Measurements from ENCODE around the gene BMERB1. TPM values are rescaled to one million over a fixed set of nuclear protein-coding genes. Genes with fewer than 3 reads are reported as not detected.

The BMERB1 gene
- total and polyA plus RNA-seq, 9 of the 15 experiments (the other 6 are each of a cell fraction or from before 2014, with no cell fraction given), result 0.29 to 2.9 (median 0.94) TPM

DNA sequence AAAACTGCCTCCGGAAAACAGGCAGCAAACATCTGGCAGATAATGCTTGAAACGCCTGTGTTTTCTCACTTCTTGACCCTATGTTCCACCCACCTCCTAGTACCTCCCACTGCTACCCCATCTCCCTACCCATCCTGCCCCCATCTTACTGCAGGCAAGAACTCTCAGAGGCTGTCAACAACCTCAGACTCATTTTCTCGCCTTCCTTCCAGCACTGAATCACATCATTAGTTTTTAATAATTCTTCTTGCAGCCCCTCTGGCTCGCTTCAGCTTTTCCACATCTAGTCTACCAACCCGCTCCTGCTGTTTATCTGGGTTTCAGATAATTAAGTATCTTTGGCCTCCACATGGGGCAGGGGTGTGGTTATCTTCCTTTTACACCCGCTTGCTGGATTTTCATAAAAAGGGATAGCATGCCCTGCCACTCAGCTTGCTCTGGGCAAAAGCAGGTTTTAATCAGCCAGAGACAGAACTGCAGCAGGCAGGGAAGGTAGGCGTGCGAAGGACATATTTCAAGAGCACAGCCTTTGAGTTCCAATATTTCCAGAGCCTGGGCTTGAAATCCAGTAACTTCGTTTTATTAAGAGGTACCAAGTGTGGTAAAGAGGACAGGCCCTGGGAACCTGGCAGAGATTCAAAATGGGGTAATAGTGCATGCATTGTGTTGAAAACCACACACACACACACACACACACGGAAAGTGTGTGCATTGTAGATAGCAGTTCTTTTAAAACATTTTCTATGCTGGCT is 87.5 kb downstream of the BMERB1 start (continued):
- TF ChIP-seq, protein P1, sequence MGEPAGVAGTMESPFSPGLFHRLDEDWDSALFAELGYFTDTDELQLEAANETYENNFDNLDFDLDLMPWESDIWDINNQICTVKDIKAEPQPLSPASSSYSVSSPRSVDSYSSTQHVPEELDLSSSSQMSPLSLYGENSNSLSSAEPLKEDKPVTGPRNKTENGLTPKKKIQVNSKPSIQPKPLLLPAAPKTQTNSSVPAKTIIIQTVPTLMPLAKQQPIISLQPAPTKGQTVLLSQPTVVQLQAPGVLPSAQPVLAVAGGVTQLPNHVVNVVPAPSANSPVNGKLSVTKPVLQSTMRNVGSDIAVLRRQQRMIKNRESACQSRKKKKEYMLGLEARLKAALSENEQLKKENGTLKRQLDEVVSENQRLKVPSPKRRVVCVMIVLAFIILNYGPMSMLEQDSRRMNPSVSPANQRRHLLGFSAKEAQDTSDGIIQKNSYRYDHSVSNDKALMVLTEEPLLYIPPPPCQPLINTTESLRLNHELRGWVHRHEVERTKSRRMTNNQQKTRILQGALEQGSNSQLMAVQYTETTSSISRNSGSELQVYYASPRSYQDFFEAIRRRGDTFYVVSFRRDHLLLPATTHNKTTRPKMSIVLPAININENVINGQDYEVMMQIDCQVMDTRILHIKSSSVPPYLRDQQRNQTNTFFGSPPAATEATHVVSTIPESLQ (CRISPR knock-in tag; IDR thresholded peaks at IDR 0.05), result no peak
- TF ChIP-seq TOE1 (IDR thresholded peaks at IDR 0.05; ENCODE audit: borderline replicate concordance), result no peak
- no peak for TF ChIP-seq TOE1 (CRISPR knock-in tag; IDR thresholded peaks at IDR 0.05; ENCODE audit: borderline replicate concordance, low read depth)
- TF ChIP-seq ARID2 (IDR thresholded peaks at IDR 0.05), result no peak

DNA sequence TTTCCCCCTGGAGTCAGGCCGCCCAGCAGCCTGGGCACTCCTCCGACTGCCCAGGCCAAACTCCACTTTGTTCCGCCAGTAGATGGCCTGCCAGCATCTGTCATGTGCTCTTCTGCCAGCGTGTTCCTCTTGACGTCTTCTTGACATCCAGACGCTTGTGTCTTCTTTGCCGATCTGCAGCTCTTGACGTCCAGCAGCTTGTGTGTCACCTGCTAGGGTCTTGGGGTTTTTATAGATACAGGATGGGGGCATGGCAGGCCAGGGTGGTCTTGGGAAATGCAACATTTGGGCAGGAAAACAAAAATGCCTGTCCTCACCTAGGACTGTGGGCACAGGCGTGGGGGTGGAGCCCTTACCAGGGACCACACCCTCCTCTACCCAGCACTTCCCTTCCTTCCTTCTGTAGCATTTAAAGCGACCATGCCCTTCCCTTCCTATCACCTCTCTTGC is 88.7 kb downstream of the BMERB1 start:
- peak overlapping the region; percentile 89 for H3K4me2 ChIP-seq (ENCODE audit: insufficient read depth, low read length)
- H3K9ac ChIP-seq (ENCODE audit: insufficient read depth in 1 of 2, low read depth in 2 of 2, low read length in 2 of 2), result peak overlapping the region; percentile 29 to 72; a peak in 2 of 4 replicates
- in situ Hi-C loops (cut with MboI) (no loop called here), intact Hi-C loops (cut with micrococcal nuclease) (no loop called here)
- POLR2A ChIA-PET, result interaction anchor here (0.6 to 2.8 kb wide), 3 partner anchors 12 to 55 kb away, joined by 4 to 12 read pairs (median 4); no protein-coding TSS in a partner anchor
- ATAC-seq, result no peak
- WGBS (ENCODE audit: insufficient coverage, low coverage, missing lambda C conversion rate), result 67% methylated on average over 10 of the region's 10 CpGs
- peaks cover 40 to 59% of the 10 kb centered on the region in 2 experiments for H3K4me1 ChIP-seq (replicated peaks in 1 of 2; ENCODE audit: control insufficient read depth in 2 of 2, insufficient read depth in 2 of 2, low read length in 2 of 2)
- H2AFZ ChIP-seq (ENCODE audit: low read depth, low read length), result peak overlapping the region; percentile 83
- no peaks in the 10 kb centered on the region for H3K27me3 ChIP-seq (ENCODE audit: control insufficient read depth in 2 of 2, insufficient read depth in 2 of 2, low read length in 2 of 2)
- DNase-seq (ENCODE audit: extremely low read depth in 1 of 4, low spot score in 3 of 4), result peak in 1 of 4 experiments; percentile 27
- BruUV-seq (replicated peaks), result no TSS peak
- no peaks in the 10 kb centered on the region for H3K79me2 ChIP-seq (ENCODE audit: control insufficient read depth, insufficient read depth, low read length)
- no peak overlapping the region for H3K4me3 ChIP-seq
- no peaks in the 10 kb centered on the region for H3K9me3 ChIP-seq (replicated peaks; ENCODE audit: control insufficient read depth, insufficient read depth, low read depth, low read length)
- CTCF ChIA-PET (ENCODE audit: low intra/inter-chr PET ratio), result no interaction called here
- FAIRE-seq, result no peak
- no peaks in the 10 kb centered on the region for H3K9me1 ChIP-seq (ENCODE audit: control insufficient read depth, insufficient read depth, low read length)
- no peaks in the 10 kb centered on the region for H3K36me3 ChIP-seq (ENCODE audit: control insufficient read depth, insufficient read depth, low read length)
- H3K27ac ChIP-seq (ENCODE audit: extremely low read depth, low read depth, low read length), result peak overlapping the region; percentile 93; the same call in 1 of the 3 replicates
- no peaks in the 10 kb centered on the region for H4K20me1 ChIP-seq (replicated peaks; ENCODE audit: control insufficient read depth, insufficient read depth, low read length)
- TF ChIP-seq ZNF436 (CRISPR knock-in tag; IDR thresholded peaks at IDR 0.05) (no peak), ZNF668 (CRISPR knock-in tag; IDR thresholded peaks at IDR 0.05) (peak; percentile 37; the same call in 1 of the 2 replicates), HNRNPLL (IDR thresholded peaks at IDR 0.05; ENCODE audit: low read depth, low read length, poor library complexity, severe bottlenecking) (no peak)
- TF ChIP-seq, protein P1 (CRISPR knock-in tag; IDR thresholded peaks at IDR 0.05), result no peak
- TF ChIP-seq, protein P2, sequence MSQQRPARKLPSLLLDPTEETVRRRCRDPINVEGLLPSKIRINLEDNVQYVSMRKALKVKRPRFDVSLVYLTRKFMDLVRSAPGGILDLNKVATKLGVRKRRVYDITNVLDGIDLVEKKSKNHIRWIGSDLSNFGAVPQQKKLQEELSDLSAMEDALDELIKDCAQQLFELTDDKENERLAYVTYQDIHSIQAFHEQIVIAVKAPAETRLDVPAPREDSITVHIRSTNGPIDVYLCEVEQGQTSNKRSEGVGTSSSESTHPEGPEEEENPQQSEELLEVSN (IDR thresholded peaks at IDR 0.05; ENCODE audit: borderline replicate concordance in 1 of 2, extremely low read depth in 1 of 2, insufficient read depth in 1 of 2, insufficient read length in 1 of 2, low read depth in 1 of 2, low read length in 1 of 2, poor library complexity in 1 of 2, severe bottlenecking in 1 of 2), result peak in 1 of 2 experiments; percentile 19
- TF ChIP-seq, protein P3, sequence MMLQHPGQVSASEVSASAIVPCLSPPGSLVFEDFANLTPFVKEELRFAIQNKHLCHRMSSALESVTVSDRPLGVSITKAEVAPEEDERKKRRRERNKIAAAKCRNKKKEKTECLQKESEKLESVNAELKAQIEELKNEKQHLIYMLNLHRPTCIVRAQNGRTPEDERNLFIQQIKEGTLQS (IDR thresholded peaks at IDR 0.05), result no peak
- TF ChIP-seq, protein P3 (CRISPR knock-in tag; conservative IDR thresholded peaks at IDR 0.05), result no peak

Data from K562 (cell line).